Measurements from ENCODE around the gene FGF12.

The FGF12 gene

GRCh38 chr3:192239956-192240355, 487.4 kb downstream of the FGF12 start:
- Histone ChIP-seq H3K27me3 (ENCODE audit: control insufficient read depth, low read length) (no peaks in the 10 kb centered on the region), H3K36me3 (ENCODE audit: control insufficient read depth, low read length) (no peaks in the 10 kb centered on the region), H3K9me2 (replicated peaks; ENCODE audit: control insufficient read depth, low read length) (no peaks in the 10 kb centered on the region; the same call in 1 of the 2 replicates), H3K79me2 (ENCODE audit: control insufficient read depth, low read length) (no peaks in the 10 kb centered on the region), H3K4me2 (ENCODE audit: low read length) (no peak overlapping the region), H3K9me3 (ENCODE audit: control insufficient read depth, insufficient read depth, low read length) (no peaks in the 10 kb centered on the region), H3K27ac (ENCODE audit: low read depth, low read length) (no peak overlapping the region), H3K4me3 (ENCODE audit: low read length) (no peak overlapping the region), H4K20me1 (ENCODE audit: control insufficient read depth, insufficient read depth, low read depth, low read length) (no peaks in the 10 kb centered on the region), H3K4me1 (ENCODE audit: control insufficient read depth, low read length) (no peaks in the 10 kb centered on the region), H3F3A (ENCODE audit: control insufficient read depth, insufficient read depth) (no peaks in the 10 kb centered on the region)
- TF ChIP-seq CTCF (IDR thresholded peaks at IDR 0.05; ENCODE audit: low read depth, low read length, poor library complexity, severe bottlenecking) (no peak), EZH2phosphoT487 (IDR thresholded peaks at IDR 0.05; ENCODE audit: borderline replicate concordance, low read length) (no peak)

DNA sequence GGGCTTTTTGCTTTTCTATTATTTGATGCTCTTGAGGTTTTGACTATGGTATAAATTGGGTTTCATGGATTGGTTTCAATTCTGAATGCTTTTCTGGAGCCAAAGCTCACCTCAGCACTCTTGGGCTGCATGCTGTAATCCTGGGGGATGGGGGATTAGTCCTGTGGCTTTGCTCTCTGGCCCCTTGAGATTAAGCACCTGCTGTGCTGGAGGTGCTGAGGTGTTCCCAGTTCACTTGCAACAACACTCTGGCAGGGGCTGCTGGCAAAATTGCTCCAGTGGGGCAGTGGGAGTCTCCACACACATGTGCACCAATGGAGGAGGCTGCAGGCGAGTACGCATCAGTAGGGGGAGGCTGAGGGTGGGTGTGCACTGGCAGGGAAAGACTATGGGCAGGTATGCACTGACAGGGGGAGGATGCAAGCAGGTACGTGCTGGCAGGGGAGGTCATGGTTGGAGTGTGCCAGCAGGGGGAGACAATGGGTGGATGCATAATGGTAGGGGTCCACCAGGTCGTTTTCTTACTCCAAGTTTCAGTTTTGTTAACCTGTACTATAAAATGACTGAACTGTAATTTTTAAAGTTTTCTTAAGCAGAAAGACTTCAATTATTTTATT, 489.2 kb downstream of the FGF12 start:
- no peaks in the 10 kb centered on the region for H3F3A ChIP-seq (ENCODE audit: control insufficient read depth, insufficient read depth)
- no peaks in the 10 kb centered on the region for H3K27me3 ChIP-seq (ENCODE audit: control insufficient read depth, low read length)
- H4K20me1 ChIP-seq (ENCODE audit: control insufficient read depth, insufficient read depth, low read depth, low read length) = no peaks in the 10 kb centered on the region
- no peak overlapping the region for H3K4me2 ChIP-seq (ENCODE audit: low read length)
- no peaks in the 10 kb centered on the region for H3K79me2 ChIP-seq (ENCODE audit: control insufficient read depth, low read length)
- no peak overlapping the region for H3K4me3 ChIP-seq (ENCODE audit: low read length)
- H3K36me3 ChIP-seq (ENCODE audit: control insufficient read depth, low read length) = no peaks in the 10 kb centered on the region
- TF ChIP-seq CTCF (IDR thresholded peaks at IDR 0.05; ENCODE audit: low read depth, low read length, poor library complexity, severe bottlenecking) = peak; percentile 41
- TF ChIP-seq EZH2phosphoT487 (IDR thresholded peaks at IDR 0.05; ENCODE audit: borderline replicate concordance, low read length) = no peak
- no peaks in the 10 kb centered on the region for H3K9me3 ChIP-seq (ENCODE audit: control insufficient read depth, insufficient read depth, low read length)
- H3K4me1 ChIP-seq (ENCODE audit: control insufficient read depth, low read length) = no peaks in the 10 kb centered on the region
- H3K27ac ChIP-seq (ENCODE audit: low read depth, low read length) = no peak overlapping the region
- H3K9me2 ChIP-seq (replicated peaks; ENCODE audit: control insufficient read depth, low read length) = no peaks in the 10 kb centered on the region; the same call in 1 of the 2 replicates

GRCh38 chr3:192229866-192230265, 497.5 kb downstream of the FGF12 start:
- Histone ChIP-seq H3K27ac (ENCODE audit: low read depth, low read length) (no peak overlapping the region), H4K20me1 (ENCODE audit: control insufficient read depth, insufficient read depth, low read depth, low read length) (no peaks in the 10 kb centered on the region), H3K79me2 (ENCODE audit: control insufficient read depth, low read length) (no peaks in the 10 kb centered on the region), H3K4me3 (ENCODE audit: low read length) (no peak overlapping the region), H3F3A (ENCODE audit: control insufficient read depth, insufficient read depth) (no peaks in the 10 kb centered on the region), H3K36me3 (ENCODE audit: control insufficient read depth, low read length) (no peaks in the 10 kb centered on the region), H3K4me1 (ENCODE audit: control insufficient read depth, low read length) (no peaks in the 10 kb centered on the region), H3K9me2 (replicated peaks; ENCODE audit: control insufficient read depth, low read length) (no peaks in the 10 kb centered on the region), H3K9me3 (ENCODE audit: control insufficient read depth, insufficient read depth, low read length) (no peaks in the 10 kb centered on the region), H3K4me2 (ENCODE audit: low read length) (no peak overlapping the region), H3K27me3 (ENCODE audit: control insufficient read depth, low read length) (no peaks in the 10 kb centered on the region)
- TF ChIP-seq EZH2phosphoT487 (IDR thresholded peaks at IDR 0.05; ENCODE audit: borderline replicate concordance, low read length) (no peak), CTCF (IDR thresholded peaks at IDR 0.05; ENCODE audit: low read depth, low read length, poor library complexity, severe bottlenecking) (no peak)

All from DOHH2 (cell line).